Measurements from ENCODE around the gene CPT1B. TPM values are rescaled to one million over a fixed set of nuclear protein-coding genes. Genes with fewer than 3 reads are reported as not detected.
"Not testable (repeated sequence)": the region's sequence is repeated elsewhere in the genome, so short reads cannot be mapped to it uniquely, and the experiment has no call there.

CPT1B gene
- total RNA-seq, 2 donors from 2014 or later: 6.0 to 8.1 TPM

DNA sequence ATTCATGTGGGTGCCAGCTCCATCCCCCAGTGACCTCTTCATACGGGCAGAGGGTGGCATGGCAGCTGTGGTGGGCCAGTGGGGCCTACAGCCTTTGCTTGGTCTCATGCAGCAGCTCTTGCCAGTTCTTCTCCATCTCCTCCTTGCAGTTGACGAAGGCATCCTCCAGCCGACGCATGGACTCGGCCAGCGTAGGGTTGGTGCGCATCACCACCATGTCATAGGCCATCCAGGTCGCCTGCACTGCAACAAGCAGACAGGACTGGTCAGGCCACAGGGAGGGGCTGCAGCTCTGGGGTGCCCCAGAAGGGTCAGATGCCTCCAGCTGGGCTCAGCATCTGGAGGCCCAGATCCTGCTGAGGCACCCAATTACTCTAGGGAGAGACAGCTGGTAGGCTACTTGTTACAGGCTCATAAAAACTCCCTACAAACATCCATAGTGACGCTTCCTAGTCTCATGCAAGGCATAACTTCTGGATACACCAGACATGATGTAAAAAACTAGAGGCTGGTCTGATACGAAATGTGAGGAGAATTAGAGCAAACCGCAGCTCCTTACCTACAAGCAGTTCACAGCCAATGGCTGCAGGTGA, 27.0 kb downstream of the CPT1B start:
- no peak for DNase-seq (ENCODE audit: low spot score)
- intact Hi-C loops (cut with DNase I): no loop called here

DNA sequence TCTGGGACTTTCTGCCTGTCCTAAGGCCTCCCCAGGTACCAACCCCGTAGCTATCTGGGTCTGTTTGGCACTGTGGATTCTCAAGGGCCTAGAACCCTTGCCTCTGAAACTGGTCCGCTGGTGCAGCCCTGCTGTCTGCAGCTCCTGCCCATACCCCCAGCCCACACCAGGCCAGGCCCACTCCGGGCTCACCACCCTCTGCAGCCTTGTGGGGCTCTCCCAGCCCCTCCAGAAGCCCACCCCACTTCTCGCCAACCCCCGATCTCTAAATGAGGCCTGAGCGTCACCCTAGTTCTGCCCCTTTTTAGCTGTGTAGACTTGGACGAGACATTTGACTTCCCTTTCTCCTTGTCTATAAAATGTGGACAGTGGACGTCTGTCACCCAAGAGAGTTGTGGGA, 27.8 kb downstream of the CPT1B start:
- intact Hi-C loops (cut with DNase I): no loop called here
- no peak for DNase-seq (ENCODE audit: low spot score)

GRCh38 chr22:50548921-50549790, 29.1 kb downstream of the CPT1B start:
- intact Hi-C loops (cut with DNase I): no loop called here
- no peak for DNase-seq (ENCODE audit: low spot score)

- intact Hi-C loops (cut with DNase I): no loop called here
Observed at GRCh38 chr22:50548040-50548920, 29.9 kb downstream of the CPT1B start.

GRCh38 chr22:50547263-50547985, 30.8 kb downstream of the CPT1B start:
- DNase-seq (ENCODE audit: low spot score): no peak
- intact Hi-C loops (cut with DNase I): no loop called here

More at GRCh38 chr22:50548040-50548920, 29.9 kb downstream of the CPT1B start:
- DNase-seq (ENCODE audit: low spot score): no peak

DNA sequence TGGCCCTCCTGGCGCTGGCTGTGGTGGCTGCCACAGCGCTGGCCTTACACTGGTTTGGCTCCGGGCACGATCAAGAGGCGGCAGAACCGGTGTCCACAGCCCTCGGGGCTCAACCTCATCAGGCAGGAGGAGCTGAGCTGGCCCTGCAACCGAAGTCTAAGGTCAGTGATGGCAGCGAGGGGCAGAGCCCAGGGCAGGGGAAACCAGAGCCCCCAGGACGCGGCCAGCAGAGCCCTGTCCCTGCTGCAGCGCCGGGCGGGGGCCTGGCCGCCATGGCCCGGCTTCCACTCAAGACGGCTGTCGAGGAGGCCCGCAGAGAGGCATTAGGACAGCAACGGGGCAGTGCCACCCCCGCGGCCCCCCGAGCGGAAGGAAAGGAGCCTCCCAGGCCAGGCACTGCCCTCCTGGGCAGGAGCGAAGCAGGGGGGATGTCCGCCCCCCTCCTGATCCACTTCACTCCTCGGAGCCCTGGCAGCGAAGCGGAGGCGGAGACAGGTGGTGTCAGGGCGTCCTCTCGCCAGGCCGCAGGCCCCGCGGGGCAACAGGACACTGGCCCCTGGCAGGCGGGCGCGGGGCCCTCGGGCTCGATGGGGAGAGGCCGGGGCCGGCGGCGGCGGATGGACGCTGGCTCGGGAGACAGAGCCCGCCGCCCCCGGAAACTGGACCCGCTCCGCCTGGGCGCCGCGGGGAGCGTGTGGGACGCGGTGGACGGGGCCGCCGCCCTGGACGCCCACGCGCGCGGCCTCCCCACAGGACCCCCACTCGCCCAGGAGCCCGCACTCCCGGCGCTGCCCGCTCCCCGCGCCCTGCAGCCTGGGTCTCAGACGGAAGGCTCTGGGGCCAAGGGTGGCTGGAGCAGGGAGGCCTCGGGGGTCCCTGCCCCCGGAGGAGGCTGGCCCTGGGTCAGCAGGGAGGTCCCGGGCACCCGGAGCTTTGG, 31.6 kb downstream of the CPT1B start:
- no peak for DNase-seq (ENCODE audit: low spot score)

DNA sequence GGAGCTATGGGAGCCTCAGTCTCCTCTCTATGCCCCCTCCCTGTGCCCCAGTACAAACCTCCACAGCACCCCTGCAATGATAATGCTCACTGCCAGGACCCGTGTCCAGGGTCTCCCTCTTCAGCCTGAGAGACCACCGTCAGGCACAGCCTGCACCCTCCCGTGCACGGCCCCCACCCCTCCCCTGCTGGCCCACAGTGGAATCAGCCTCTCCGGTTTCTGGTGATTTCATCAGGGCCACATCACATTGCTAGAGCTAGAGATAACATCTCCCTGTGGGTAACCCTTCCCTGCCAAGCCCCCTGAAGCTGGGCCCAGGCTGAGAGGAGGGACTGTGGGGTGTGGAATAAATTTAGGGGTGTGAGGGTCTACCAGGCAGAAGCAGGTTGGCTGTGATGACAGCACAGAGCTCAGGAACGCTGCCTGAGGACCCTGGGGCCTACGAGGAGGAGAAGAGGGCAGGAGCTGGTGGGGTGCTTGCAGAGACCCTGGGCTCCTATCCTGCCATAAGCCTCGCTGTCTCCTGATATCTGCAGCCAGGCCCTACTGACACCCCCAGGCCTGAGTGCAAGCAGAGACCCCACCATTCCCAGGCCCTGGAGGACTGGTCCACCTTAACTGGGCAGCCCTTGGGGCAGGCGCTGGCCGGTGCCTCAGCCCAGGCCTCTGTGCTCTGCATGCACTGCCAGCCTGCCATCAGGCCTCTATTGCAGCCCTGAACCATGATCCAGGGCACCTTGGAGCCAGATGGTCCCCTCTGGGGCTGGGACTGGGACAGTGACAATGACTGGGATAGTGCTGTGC, 32.5 kb downstream of the CPT1B start, which contains the start of gene KLHDC7B:
KLHDC7B (plus strand) TSS at position 378 of the 804 bp plus-strand sequence; CDS start at position 723, 345 bp downstream.
- intact Hi-C loops (cut with DNase I): no loop called here
- no peak for DNase-seq (ENCODE audit: low spot score)

More for the DNA sequence above, 31.6 kb downstream of the CPT1B start:
- intact Hi-C loops (cut with DNase I): no loop called here

- DNase-seq (ENCODE audit: low spot score): no peak
- intact Hi-C loops (cut with DNase I): no loop called here
Observed at GRCh38 chr22:50544746-50545253, 33.4 kb downstream of the CPT1B start.

DNA sequence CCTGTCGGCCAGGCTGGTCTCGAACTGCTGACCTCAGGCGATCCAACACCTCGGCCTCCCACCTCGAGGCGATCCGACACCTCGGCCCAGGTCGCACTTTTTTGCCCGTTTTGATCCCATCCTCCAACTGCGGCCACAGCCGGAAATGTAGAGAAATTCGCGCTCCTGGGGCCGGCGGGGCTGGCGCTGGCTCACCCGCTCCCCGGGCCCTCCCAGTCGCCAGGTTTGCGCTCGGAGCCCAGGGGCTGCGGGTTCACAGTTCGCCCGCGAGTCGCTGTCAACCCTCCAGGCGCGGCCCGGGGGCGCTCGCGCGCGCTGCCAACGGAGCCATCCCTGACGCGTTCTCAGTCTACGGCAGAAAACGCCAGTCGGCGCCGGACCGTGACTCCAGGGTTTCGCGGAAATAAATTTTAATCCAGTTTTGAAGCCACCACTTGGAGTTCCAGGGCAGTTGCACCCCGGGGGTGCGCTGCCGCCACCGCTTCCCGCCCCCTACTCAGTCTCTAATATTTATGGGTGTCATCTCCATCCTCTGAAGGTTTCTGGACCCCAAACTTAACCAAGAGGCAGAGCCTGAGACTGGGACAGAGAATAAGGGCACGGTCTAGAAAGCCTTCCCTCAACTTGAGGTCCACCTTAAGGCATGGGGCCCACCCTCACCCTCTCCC, 34.0 kb downstream of the CPT1B start:
- intact Hi-C loops (cut with DNase I): no loop called here

GRCh38 chr22:50542416-50542927, 35.8 kb downstream of the CPT1B start:
- intact Hi-C loops (cut with DNase I): no loop called here
- DNase-seq (ENCODE audit: low spot score): peak; percentile 87

More for the DNA sequence above, 34.0 kb downstream of the CPT1B start:
- DNase-seq (ENCODE audit: low spot score): peak; percentile 93

DNA sequence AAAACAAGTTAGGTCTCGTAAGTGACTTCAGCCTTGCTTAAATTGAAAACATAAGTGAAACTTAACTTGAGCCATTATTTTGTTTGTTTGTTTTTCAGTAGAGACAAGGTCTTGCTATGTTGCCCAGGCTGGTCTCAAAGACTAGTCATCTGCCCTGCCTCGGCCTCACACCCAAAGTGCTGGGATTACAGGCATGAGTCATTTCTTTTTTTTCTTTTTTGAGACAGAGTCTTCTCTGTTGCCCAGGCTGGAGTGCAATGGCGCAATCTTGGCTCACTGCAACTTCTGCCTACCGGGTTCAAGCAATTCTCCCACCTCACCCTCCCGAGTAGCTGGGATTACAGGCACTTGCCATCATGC, 36.6 kb downstream of the CPT1B start:
- intact Hi-C loops (cut with DNase I): not testable (repeated sequence)
- DNase-seq (ENCODE audit: low spot score): peak; percentile 83

DNA sequence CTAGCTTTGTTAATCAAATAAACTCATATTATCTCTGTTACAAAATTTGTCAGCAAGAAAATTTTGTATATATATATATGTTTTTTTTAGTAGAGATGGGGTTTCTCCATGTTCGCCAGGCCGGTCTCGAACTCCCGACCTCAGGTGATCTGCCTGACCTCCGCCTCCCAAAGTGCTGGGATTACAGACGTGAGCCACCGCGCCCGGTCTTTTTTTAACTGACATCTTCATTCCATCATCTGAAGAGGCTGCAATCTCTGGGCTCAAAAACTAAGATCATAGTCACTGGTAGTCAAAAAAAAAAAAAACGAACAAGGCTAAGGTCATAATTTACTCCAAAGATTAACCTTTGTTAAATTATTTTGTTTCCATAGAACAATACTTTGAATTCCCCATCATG, 37.8 kb downstream of the CPT1B start:
- intact Hi-C loops (cut with DNase I): no loop called here
- no peak for DNase-seq (ENCODE audit: low spot score)

GRCh38 chr22:50537765-50538164, 40.5 kb downstream of the CPT1B start:
- no peak for DNase-seq (ENCODE audit: low spot score)
- intact Hi-C loops (cut with DNase I): no loop called here

- no peak for DNase-seq (ENCODE audit: low spot score)
- intact Hi-C loops (cut with DNase I): no loop called here
Observed at GRCh38 chr22:50536226-50536625, 42.0 kb downstream of the CPT1B start.

GRCh38 chr22:50535113-50535512, 43.1 kb downstream of the CPT1B start:
- no peak for DNase-seq (ENCODE audit: low spot score)
- intact Hi-C loops (cut with DNase I): no loop called here

Data from posterior vena cava (tissue), 2 donors.